ENCODE data around the gene KCNK4.
"Not testable (repeated sequence)": the region's sequence is repeated elsewhere in the genome, so short reads cannot be mapped to it uniquely, and the experiment has no call there.

The KCNK4 gene

GRCh38 chr11:64313491-64314145, 22.5 kb downstream of the KCNK4 start:
- Histone ChIP-seq H3K4me3 (ENCODE audit: low read length) (no peak overlapping the region), H3K4me1 (ENCODE audit: control insufficient read depth, insufficient read depth, low read length) (peaks cover 7% of the 10 kb centered on the region), H3K9me3 (ENCODE audit: control insufficient read depth, low read length) (no peaks in the 10 kb centered on the region), H3K9ac (ENCODE audit: low read length) (no peak overlapping the region), H3K36me3 (ENCODE audit: control insufficient read depth, insufficient read depth, low read length) (peaks cover 14% of the 10 kb centered on the region), H3K27me3 (ENCODE audit: control insufficient read depth, insufficient read depth, low read length) (no peaks in the 10 kb centered on the region)

DNA sequence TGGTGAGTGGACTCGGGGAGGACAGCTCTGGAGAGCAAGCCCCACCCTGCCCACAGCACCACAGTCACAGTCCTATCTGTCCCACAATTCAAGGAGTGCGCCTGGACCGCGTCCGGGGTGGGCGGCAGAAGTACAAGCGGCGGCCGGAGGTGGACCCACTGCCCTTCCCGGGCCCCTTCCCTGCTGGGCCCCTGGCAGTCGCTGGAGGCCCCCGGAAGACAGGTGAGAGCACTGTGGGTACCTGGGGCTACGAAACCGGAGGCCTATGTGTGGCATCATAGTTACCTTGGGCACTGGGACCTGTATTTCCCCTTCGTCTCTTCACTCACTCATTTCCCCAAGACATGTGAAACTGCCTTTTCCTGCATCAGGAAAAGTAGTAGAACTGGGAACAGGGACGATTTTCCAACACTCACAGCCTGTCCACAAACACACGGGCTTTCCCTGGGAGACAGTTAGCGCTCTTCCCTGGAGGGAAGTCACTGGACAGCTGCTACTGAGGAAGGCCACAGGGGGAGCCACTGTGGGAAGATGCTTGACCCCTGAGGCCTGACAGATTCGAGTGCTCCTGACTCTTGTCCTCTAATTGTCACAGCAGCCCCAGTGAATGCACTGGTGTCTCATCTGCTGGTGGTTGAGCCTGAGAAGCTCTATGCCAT, 23.2 kb downstream of the KCNK4 start:
- H3K4me3 ChIP-seq (ENCODE audit: low read length): no peak overlapping the region
- no peaks in the 10 kb centered on the region for H3K27me3 ChIP-seq (ENCODE audit: control insufficient read depth, insufficient read depth, low read length)
- peaks cover 14% of the 10 kb centered on the region for H3K36me3 ChIP-seq (ENCODE audit: control insufficient read depth, insufficient read depth, low read length)
- H3K9me3 ChIP-seq (ENCODE audit: control insufficient read depth, low read length): no peaks in the 10 kb centered on the region
- no peak overlapping the region for H3K9ac ChIP-seq (ENCODE audit: low read length)
- peaks cover 13% of the 10 kb centered on the region for H3K4me1 ChIP-seq (ENCODE audit: control insufficient read depth, insufficient read depth, low read length)

GRCh38 chr11:64314805-64315561, 23.9 kb downstream of the KCNK4 start:
- peaks cover 19% of the 10 kb centered on the region for H3K4me1 ChIP-seq (ENCODE audit: control insufficient read depth, insufficient read depth, low read length)
- peaks cover 14% of the 10 kb centered on the region for H3K36me3 ChIP-seq (ENCODE audit: control insufficient read depth, insufficient read depth, low read length)
- H3K9me3 ChIP-seq (ENCODE audit: control insufficient read depth, low read length): no peaks in the 10 kb centered on the region
- no peak overlapping the region for H3K9ac ChIP-seq (ENCODE audit: low read length)
- no peaks in the 10 kb centered on the region for H3K27me3 ChIP-seq (ENCODE audit: control insufficient read depth, insufficient read depth, low read length)
- no peak overlapping the region for H3K4me3 ChIP-seq (ENCODE audit: low read length)

DNA sequence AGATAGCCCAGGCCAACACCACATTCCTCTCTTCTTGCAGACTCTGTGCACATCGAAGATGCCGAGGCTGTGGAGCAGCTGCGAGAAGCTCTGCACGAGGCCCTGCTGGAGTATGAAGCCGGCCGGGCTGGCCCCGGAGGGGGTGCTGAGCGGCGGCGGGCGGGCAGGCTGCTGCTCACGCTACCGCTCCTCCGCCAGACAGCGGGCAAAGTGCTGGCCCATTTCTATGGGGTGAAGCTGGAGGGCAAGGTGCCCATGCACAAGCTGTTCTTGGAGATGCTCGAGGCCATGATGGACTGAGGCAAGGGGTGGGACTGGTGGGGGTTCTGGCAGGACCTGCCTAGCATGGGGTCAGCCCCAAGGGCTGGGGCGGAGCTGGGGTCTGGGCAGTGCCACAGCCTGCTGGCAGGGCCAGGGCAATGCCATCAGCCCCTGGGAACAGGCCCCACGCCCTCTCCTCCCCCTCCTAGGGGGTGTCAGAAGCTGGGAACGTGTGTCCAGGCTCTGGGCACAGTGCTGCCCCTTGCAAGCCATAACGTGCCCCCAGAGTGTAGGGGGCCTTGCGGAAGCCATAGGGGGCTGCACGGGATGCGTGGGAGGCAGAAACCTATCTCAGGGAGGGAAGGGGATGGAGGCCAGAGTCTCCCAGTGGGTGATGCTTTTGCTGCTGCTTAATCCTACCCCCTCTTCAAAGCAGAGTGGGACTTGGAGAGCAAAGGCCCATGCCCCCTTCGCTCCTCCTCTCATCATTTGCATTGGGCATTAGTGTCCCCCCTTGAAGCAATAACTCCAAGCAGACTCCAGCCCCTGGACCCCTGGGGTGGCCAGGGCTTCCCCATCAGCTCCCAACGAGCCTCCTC, 24.8 kb downstream of the KCNK4 start:
- Histone ChIP-seq H3K4me1 (ENCODE audit: control insufficient read depth, insufficient read depth, low read length) (peaks cover 26% of the 10 kb centered on the region), H3K36me3 (ENCODE audit: control insufficient read depth, insufficient read depth, low read length) (peaks cover 14% of the 10 kb centered on the region)
- not testable (repeated sequence) for H3K27me3 ChIP-seq (ENCODE audit: control insufficient read depth, insufficient read depth, low read length); H3K9ac ChIP-seq (ENCODE audit: low read length); H3K4me3 ChIP-seq (ENCODE audit: low read length); H3K9me3 ChIP-seq (ENCODE audit: control insufficient read depth, low read length)

DNA sequence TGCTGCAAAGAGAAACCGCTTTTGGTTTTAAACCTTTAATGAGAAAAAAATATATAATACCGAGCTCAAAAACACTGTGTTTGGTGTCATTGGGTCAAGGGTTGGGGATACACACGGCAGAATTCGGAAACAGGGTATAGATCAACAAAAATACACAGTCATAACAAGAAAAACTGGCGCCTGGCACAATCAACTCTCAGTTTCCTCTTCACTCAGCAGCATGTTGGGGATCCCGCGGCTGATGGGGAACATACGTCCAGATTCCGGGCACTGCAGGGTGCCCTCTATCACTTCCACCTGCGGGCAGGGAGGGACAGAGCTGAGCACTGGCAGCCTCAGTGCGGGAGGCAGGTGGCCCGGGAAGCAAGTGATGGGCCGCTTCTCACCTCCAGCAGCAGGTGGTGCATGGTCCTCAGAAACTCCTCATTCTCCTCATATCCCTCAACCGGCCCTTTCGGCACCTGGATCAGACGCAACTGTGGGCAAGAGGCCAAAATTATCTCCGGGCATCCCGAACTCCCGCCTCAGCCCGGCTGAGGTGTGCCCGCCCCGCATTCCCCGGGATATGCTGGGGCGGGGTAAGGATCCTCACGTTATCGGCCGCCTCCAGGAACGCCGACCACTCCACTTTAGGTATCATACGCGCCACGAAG, 25.7 kb downstream of the KCNK4 start:
- H3K4me1 ChIP-seq (ENCODE audit: control insufficient read depth, insufficient read depth, low read length): peaks cover 35% of the 10 kb centered on the region
- peak overlapping the region; percentile 75 for H3K4me3 ChIP-seq (ENCODE audit: low read length)
- H3K9ac ChIP-seq (ENCODE audit: low read length): peak overlapping the region; percentile 86
- no peaks in the 10 kb centered on the region for H3K27me3 ChIP-seq (ENCODE audit: control insufficient read depth, insufficient read depth, low read length)
- no peaks in the 10 kb centered on the region for H3K9me3 ChIP-seq (ENCODE audit: control insufficient read depth, low read length)
- H3K36me3 ChIP-seq (ENCODE audit: control insufficient read depth, insufficient read depth, low read length): peaks cover 14% of the 10 kb centered on the region

DNA sequence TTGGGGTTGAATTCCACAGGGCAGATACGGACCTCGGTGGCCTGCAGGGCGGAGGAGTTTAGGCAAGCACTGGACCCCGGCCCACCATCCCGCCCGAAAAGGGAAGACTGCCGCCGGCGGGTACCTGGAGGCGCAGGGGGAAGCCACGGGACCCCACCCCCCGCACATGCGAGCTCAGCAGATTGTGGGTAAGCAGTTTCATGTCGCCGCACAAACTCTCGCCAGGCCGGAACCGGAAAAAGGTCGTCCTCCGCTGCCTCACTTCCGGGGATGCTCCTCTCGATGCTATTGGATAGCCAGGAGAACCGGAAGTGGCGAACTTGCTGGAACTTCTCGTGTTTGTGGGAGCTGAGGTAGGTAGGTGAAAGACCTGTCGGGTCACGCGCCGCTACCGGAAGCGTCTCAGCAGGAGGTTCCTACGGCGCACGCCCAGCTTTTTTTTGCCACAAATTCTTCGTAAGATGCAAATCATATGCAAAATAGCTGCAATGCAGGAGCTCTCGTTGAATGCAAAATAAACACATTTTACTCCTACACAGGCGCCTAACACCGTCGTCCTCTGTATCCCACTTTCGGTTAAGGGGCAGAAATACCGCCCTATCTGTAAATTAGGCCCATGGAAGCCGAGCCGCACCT, 26.3 kb downstream of the KCNK4 start, which contains the start of gene TRMT112:
Gene TRMT112 (minus strand): TSS at position 235 of the 636 bp plus-strand sequence. CDS start 33 bp downstream, at position 202.
- Histone ChIP-seq H3K27me3 (ENCODE audit: control insufficient read depth, insufficient read depth, low read length) (no peaks in the 10 kb centered on the region), H3K36me3 (ENCODE audit: control insufficient read depth, insufficient read depth, low read length) (peaks cover 18% of the 10 kb centered on the region), H3K9me3 (ENCODE audit: control insufficient read depth, low read length) (no peaks in the 10 kb centered on the region), H3K4me1 (ENCODE audit: control insufficient read depth, insufficient read depth, low read length) (peaks cover 41% of the 10 kb centered on the region), H3K9ac (ENCODE audit: low read length) (peak within 1 kb of the TSS; percentile 86), H3K4me3 (ENCODE audit: low read length) (peak within 1 kb of the TSS; percentile 75)

GRCh38 chr11:64317961-64318765, 27.1 kb downstream of the KCNK4 start, which contains the start of gene PRDX5:
Gene PRDX5 (plus strand): TSS chr11:64318121. CDS start chr11:64318216, 95 bp downstream.
- Histone ChIP-seq H3K36me3 (ENCODE audit: control insufficient read depth, insufficient read depth, low read length) (peaks cover 20% of the 10 kb centered on the region), H3K9ac (ENCODE audit: low read length) (peak within 1 kb of the TSS; percentile 86), H3K27me3 (ENCODE audit: control insufficient read depth, insufficient read depth, low read length) (no peaks in the 10 kb centered on the region), H3K4me1 (ENCODE audit: control insufficient read depth, insufficient read depth, low read length) (peaks cover 47% of the 10 kb centered on the region), H3K4me3 (ENCODE audit: low read length) (peak within 1 kb of the TSS; percentile 75), H3K9me3 (ENCODE audit: control insufficient read depth, low read length) (no peaks in the 10 kb centered on the region)

DNA sequence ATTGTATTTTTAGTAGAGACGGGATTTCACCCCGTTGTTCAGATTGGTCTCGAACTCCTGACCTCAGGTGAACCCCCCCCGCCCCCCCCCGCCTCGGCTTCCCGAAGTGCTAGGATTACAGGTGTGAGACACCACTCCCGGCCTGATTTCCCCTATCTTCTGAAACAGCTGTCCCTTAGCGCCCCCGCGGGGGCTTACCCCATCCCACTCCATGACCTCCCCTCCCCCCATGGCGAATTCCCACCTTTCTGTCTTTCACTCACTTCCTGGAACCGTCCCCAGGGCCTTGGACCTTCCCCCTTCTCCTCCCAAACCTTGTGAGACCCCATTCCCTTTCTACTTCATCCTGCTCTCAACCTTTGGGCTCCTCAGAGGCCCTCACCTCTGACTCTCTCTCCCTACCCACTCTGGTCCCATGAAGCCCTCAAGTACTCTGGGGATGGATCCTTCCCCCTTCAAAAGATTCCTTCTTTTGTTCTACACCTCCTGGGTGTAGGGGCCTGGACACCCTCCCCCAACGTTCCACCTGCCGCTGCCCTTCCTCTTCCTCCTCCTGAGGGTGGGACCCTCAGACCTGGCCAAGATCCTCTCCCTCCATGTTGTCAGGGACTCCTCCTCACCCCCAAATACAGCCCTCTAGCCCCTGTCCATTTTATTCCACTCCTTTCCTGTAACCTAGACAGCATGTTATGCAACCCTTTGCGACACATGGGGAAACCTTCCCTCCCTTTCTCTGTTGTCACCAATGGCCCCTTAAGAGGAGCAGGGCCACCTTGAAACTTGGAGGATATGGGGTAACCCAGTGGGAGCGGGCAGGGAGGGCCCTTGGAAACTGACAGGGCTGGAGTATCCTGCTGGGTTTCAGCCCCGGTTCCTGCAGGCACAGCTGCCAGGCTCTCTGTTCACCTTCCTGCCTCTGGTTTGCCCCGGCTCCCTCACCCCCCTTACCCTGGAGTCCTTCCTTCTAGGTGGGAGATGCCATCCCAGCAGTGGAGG, 28.0 kb downstream of the KCNK4 start:
- H3K4me3 ChIP-seq (ENCODE audit: low read length): peak overlapping the region; percentile 75
- H3K36me3 ChIP-seq (ENCODE audit: control insufficient read depth, insufficient read depth, low read length): peaks cover 19% of the 10 kb centered on the region
- H3K4me1 ChIP-seq (ENCODE audit: control insufficient read depth, insufficient read depth, low read length): peaks cover 47% of the 10 kb centered on the region
- H3K9me3 ChIP-seq (ENCODE audit: control insufficient read depth, low read length): no peaks in the 10 kb centered on the region
- H3K27me3 ChIP-seq (ENCODE audit: control insufficient read depth, insufficient read depth, low read length): no peaks in the 10 kb centered on the region
- H3K9ac ChIP-seq (ENCODE audit: low read length): peak overlapping the region; percentile 86

GRCh38 chr11:64320556-64320955, 29.5 kb downstream of the KCNK4 start:
- Histone ChIP-seq H3K36me3 (ENCODE audit: control insufficient read depth, insufficient read depth, low read length) (peaks cover 6% of the 10 kb centered on the region), H3K4me1 (ENCODE audit: control insufficient read depth, insufficient read depth, low read length) (peaks cover 47% of the 10 kb centered on the region), H3K9me3 (ENCODE audit: control insufficient read depth, low read length) (no peaks in the 10 kb centered on the region), H3K9ac (ENCODE audit: low read length) (peak overlapping the region; percentile 54), H3K4me3 (ENCODE audit: low read length) (no peak overlapping the region), H3K27me3 (ENCODE audit: control insufficient read depth, insufficient read depth, low read length) (no peaks in the 10 kb centered on the region)

Data from mucosa of stomach (tissue), 1 donor.